ENCODE results near the gene TNFRSF13B.

DNA sequence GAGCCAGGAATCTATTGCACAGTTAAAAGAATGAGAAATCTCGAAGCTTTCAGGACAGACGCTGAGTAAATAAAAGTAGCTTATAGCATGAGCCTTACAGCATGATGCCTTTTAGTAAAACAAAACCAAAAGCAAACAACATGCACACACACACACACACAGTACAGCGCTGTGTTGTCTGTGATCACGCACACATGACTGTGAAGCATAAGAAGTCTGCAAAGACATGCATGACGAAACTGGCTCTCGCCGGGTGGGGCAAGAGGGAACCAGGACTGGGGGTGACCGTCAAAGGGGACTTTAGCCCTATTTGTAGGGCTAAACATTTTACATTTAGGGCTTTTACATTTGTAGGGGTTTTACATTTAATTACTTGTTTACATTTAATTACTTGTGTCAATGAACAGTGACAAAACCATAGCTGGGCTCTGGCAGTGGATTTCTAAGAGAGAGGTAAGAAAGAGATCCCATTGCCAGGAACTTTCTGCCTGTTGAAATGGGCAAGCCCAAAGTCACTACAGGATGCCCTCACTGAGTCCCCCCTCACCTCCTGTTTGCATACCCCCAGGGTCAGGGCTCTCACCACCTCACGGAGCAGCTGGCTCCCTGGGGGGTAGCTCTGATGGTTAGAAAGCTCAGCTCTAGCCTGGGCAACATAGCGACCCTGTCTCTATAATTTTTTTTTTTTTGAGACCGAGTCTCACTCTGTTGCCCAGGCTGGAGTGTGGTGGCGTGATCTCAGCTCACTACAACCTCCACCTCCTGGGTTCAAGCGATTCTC is 2.0 kb upstream of the TNFRSF13B start:
- TF ChIP-seq, protein P1, sequence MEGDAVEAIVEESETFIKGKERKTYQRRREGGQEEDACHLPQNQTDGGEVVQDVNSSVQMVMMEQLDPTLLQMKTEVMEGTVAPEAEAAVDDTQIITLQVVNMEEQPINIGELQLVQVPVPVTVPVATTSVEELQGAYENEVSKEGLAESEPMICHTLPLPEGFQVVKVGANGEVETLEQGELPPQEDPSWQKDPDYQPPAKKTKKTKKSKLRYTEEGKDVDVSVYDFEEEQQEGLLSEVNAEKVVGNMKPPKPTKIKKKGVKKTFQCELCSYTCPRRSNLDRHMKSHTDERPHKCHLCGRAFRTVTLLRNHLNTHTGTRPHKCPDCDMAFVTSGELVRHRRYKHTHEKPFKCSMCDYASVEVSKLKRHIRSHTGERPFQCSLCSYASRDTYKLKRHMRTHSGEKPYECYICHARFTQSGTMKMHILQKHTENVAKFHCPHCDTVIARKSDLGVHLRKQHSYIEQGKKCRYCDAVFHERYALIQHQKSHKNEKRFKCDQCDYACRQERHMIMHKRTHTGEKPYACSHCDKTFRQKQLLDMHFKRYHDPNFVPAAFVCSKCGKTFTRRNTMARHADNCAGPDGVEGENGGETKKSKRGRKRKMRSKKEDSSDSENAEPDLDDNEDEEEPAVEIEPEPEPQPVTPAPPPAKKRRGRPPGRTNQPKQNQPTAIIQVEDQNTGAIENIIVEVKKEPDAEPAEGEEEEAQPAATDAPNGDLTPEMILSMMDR (IDR thresholded peaks at IDR 0.05): no peak
- no peak for TF ChIP-seq EP300 (IDR thresholded peaks at IDR 0.05; ENCODE audit: low read depth)
